ENCODE results near the gene PTGER4. TPM values are rescaled to one million over a fixed set of nuclear protein-coding genes. Genes with fewer than 3 reads are reported as not detected.
"Not testable (repeated sequence)": the region's sequence is repeated elsewhere in the genome, so short reads cannot be mapped to it uniquely, and the experiment has no call there.

The PTGER4 gene
- polyA plus RNA-seq, 1 donor from 2014 or later = 24.9 TPM

- H3K4me1 Mint-ChIP-seq = peaks cover 9 to 15% (median 12%) of the 10 kb centered on the region in 3 donors
- H3K9me3 Mint-ChIP-seq = no peaks in the 10 kb centered on the region
- H3K36me3 Mint-ChIP-seq = no peaks in the 10 kb centered on the region
- H3K27ac Mint-ChIP-seq = no peak overlapping the region
- no peaks in the 10 kb centered on the region for H3K27me3 Mint-ChIP-seq
- H3K4me3 Mint-ChIP-seq = no peak overlapping the region
Measured at GRCh38 chr5:40691894-40692293, 12.2 kb downstream of the PTGER4 start.

- Mint-ChIP-seq H3K27me3 (no peaks in the 10 kb centered on the region), H3K4me1 (peaks cover 0 to 1% (median 0%) of the 10 kb centered on the region in 3 donors), H3K4me3 (no peak overlapping the region), H3K36me3 (no peaks in the 10 kb centered on the region), H3K27ac (no peak overlapping the region), H3K9me3 (no peaks in the 10 kb centered on the region)
Measured at GRCh38 chr5:40694433-40694832, 14.7 kb downstream of the PTGER4 start.

- Mint-ChIP-seq H3K27ac (no peak overlapping the region), H3K4me1 (no peaks in the 10 kb centered on the region), H3K27me3 (no peaks in the 10 kb centered on the region), H3K4me3 (no peak overlapping the region), H3K36me3 (peaks cover 21% of the 10 kb centered on the region), H3K9me3 (peaks cover 9 to 16% (median 16%) of the 10 kb centered on the region in 3 donors)
Measured at GRCh38 chr5:40700116-40700782, 20.5 kb downstream of the PTGER4 start.

- Mint-ChIP-seq H3K36me3 (peaks cover 24% of the 10 kb centered on the region), H3K9me3 (peaks cover 12 to 19% (median 18%) of the 10 kb centered on the region in 3 donors)
- not testable (repeated sequence) for H3K27ac Mint-ChIP-seq, H3K27me3 Mint-ChIP-seq, H3K4me3 Mint-ChIP-seq, H3K4me1 Mint-ChIP-seq
Measured at GRCh38 chr5:40702027-40702426, 22.3 kb downstream of the PTGER4 start.

GRCh38 chr5:40705484-40705883 is 25.8 kb downstream of the PTGER4 start:
- not testable (repeated sequence) for H3K4me1 Mint-ChIP-seq, H3K27me3 Mint-ChIP-seq, H3K27ac Mint-ChIP-seq, H3K4me3 Mint-ChIP-seq
- Mint-ChIP-seq H3K36me3 (peaks cover 24% of the 10 kb centered on the region), H3K9me3 (peaks cover 14 to 20% (median 19%) of the 10 kb centered on the region in 3 donors)

- not testable (repeated sequence) for H3K27ac Mint-ChIP-seq, H3K4me3 Mint-ChIP-seq, H3K27me3 Mint-ChIP-seq, H3K9me3 Mint-ChIP-seq, H3K4me1 Mint-ChIP-seq
- peaks cover 14% of the 10 kb centered on the region for H3K36me3 Mint-ChIP-seq
Measured at GRCh38 chr5:40710575-40710974, 30.9 kb downstream of the PTGER4 start.

GRCh38 chr5:40714001-40714400 is 34.3 kb downstream of the PTGER4 start:
- Mint-ChIP-seq H3K27me3 (no peaks in the 10 kb centered on the region), H3K36me3 (peaks cover 12% of the 10 kb centered on the region), H3K4me3 (no peak overlapping the region), H3K4me1 (peaks cover 1 to 5% (median 3%) of the 10 kb centered on the region in 3 donors), H3K27ac (no peak overlapping the region), H3K9me3 (peaks cover 0 to 2% (median 0%) of the 10 kb centered on the region in 3 donors)

GRCh38 chr5:40716000-40716399 is 36.3 kb downstream of the PTGER4 start:
- Mint-ChIP-seq H3K4me1 (peaks cover 1 to 5% (median 3%) of the 10 kb centered on the region in 3 donors), H3K27ac (peak overlapping the region in 1 of 3 donors; percentile 54), H3K27me3 (no peaks in the 10 kb centered on the region), H3K4me3 (no peak overlapping the region), H3K36me3 (peaks cover 15% of the 10 kb centered on the region), H3K9me3 (no peaks in the 10 kb centered on the region)

- no peaks in the 10 kb centered on the region for H3K27me3 Mint-ChIP-seq
- H3K4me3 Mint-ChIP-seq = no peak overlapping the region
- peaks cover 1 to 5% (median 4%) of the 10 kb centered on the region in 3 donors for H3K4me1 Mint-ChIP-seq
- peaks cover 13% of the 10 kb centered on the region for H3K36me3 Mint-ChIP-seq
- peak overlapping the region in 1 of 3 donors; percentile 54 for H3K27ac Mint-ChIP-seq
- H3K9me3 Mint-ChIP-seq = peaks cover 0 to 5% (median 1%) of the 10 kb centered on the region in 3 donors
Measured at GRCh38 chr5:40716590-40716989, 36.9 kb downstream of the PTGER4 start.

- no peaks in the 10 kb centered on the region for H3K27me3 Mint-ChIP-seq
- peaks cover 1 to 5% (median 4%) of the 10 kb centered on the region in 3 donors for H3K4me1 Mint-ChIP-seq
- no peak overlapping the region for H3K27ac Mint-ChIP-seq
- no peak overlapping the region for H3K4me3 Mint-ChIP-seq
- peaks cover 12% of the 10 kb centered on the region for H3K36me3 Mint-ChIP-seq
- peaks cover 0 to 6% (median 2%) of the 10 kb centered on the region in 3 donors for H3K9me3 Mint-ChIP-seq
Measured at GRCh38 chr5:40717281-40717680, 37.6 kb downstream of the PTGER4 start.

- Mint-ChIP-seq H3K27me3 (no peaks in the 10 kb centered on the region), H3K9me3 (peaks cover 0 to 6% (median 2%) of the 10 kb centered on the region in 3 donors), H3K36me3 (peaks cover 13% of the 10 kb centered on the region), H3K4me3 (no peak overlapping the region), H3K27ac (no peak overlapping the region), H3K4me1 (peaks cover 1 to 5% (median 4%) of the 10 kb centered on the region in 3 donors)
Measured at GRCh38 chr5:40720069-40720468, 40.4 kb downstream of the PTGER4 start.

GRCh38 chr5:40722497-40722911 is 42.8 kb downstream of the PTGER4 start:
- H3K4me1 Mint-ChIP-seq, H3K27me3 Mint-ChIP-seq, H3K4me3 Mint-ChIP-seq, H3K9me3 Mint-ChIP-seq, H3K27ac Mint-ChIP-seq: not testable (repeated sequence)
- H3K36me3 Mint-ChIP-seq = peaks cover 20% of the 10 kb centered on the region

GRCh38 chr5:40733434-40733833 is 53.7 kb downstream of the PTGER4 start:
- Mint-ChIP-seq H3K27ac (no peak overlapping the region), H3K4me3 (no peak overlapping the region), H3K27me3 (no peaks in the 10 kb centered on the region), H3K36me3 (peaks cover 2% of the 10 kb centered on the region), H3K4me1 (peaks cover 0 to 5% (median 0%) of the 10 kb centered on the region in 3 donors), H3K9me3 (no peaks in the 10 kb centered on the region)

GRCh38 chr5:40733879-40734563 is 54.3 kb downstream of the PTGER4 start:
- no peak overlapping the region for H3K4me3 Mint-ChIP-seq
- H3K9me3 Mint-ChIP-seq = no peaks in the 10 kb centered on the region
- peaks cover 4% of the 10 kb centered on the region for H3K36me3 Mint-ChIP-seq
- H3K4me1 Mint-ChIP-seq = peaks cover 0 to 5% (median 0%) of the 10 kb centered on the region in 3 donors
- no peaks in the 10 kb centered on the region for H3K27me3 Mint-ChIP-seq
- no peak overlapping the region for H3K27ac Mint-ChIP-seq

GRCh38 chr5:40734986-40735385 is 55.3 kb downstream of the PTGER4 start:
- H3K9me3 Mint-ChIP-seq = no peaks in the 10 kb centered on the region
- H3K4me1 Mint-ChIP-seq = peaks cover 0 to 5% (median 0%) of the 10 kb centered on the region in 3 donors
- no peak overlapping the region for H3K27ac Mint-ChIP-seq
- H3K36me3 Mint-ChIP-seq = peaks cover 4% of the 10 kb centered on the region
- no peak overlapping the region for H3K4me3 Mint-ChIP-seq
- no peaks in the 10 kb centered on the region for H3K27me3 Mint-ChIP-seq
